ENCODE data around the gene CNTLN.

Gene CNTLN

GRCh38 chr9:17185481-17186029 lies 50.7 kb downstream of the CNTLN start:
- no peak overlapping the region for H3K4me3 ChIP-seq (ENCODE audit: low read depth, low read length)
- no peak for TF ChIP-seq CTCF (IDR thresholded peaks at IDR 0.05; ENCODE audit: low read depth, low read length)

GRCh38 chr9:17191082-17191481 lies 56.2 kb downstream of the CNTLN start:
- H3K4me3 ChIP-seq (ENCODE audit: low read depth, low read length) = no peak overlapping the region
- no peak for TF ChIP-seq CTCF (IDR thresholded peaks at IDR 0.05; ENCODE audit: low read depth, low read length)

GRCh38 chr9:17204611-17205152 lies 69.8 kb downstream of the CNTLN start:
- H3K4me3 ChIP-seq (ENCODE audit: low read depth, low read length) = no peak overlapping the region
- TF ChIP-seq CTCF (IDR thresholded peaks at IDR 0.05; ENCODE audit: low read depth, low read length) = no peak

GRCh38 chr9:17216011-17216410 lies 81.2 kb downstream of the CNTLN start:
- no peak for TF ChIP-seq CTCF (IDR thresholded peaks at IDR 0.05; ENCODE audit: low read depth, low read length)
- H3K4me3 ChIP-seq (ENCODE audit: low read depth, low read length) = no peak overlapping the region

- H3K4me3 ChIP-seq (ENCODE audit: low read depth, low read length) = no peak overlapping the region
- TF ChIP-seq CTCF (IDR thresholded peaks at IDR 0.05; ENCODE audit: low read depth, low read length) = no peak
These were observed 81.8 kb downstream of the CNTLN start for GRCh38 chr9:17216646-17217045.

GRCh38 chr9:17217272-17217671 lies 82.4 kb downstream of the CNTLN start:
- TF ChIP-seq CTCF (IDR thresholded peaks at IDR 0.05; ENCODE audit: low read depth, low read length) = no peak

GRCh38 chr9:17219261-17219660 lies 84.4 kb downstream of the CNTLN start:
- H3K4me3 ChIP-seq (ENCODE audit: low read depth, low read length) = no peak overlapping the region
- TF ChIP-seq CTCF (IDR thresholded peaks at IDR 0.05; ENCODE audit: low read depth, low read length) = no peak; the same call in 1 of the 2 replicates

More at GRCh38 chr9:17217272-17217671, 82.4 kb downstream of the CNTLN start:
- H3K4me3 ChIP-seq (ENCODE audit: low read depth, low read length) = no peak overlapping the region

All from WI38 (cell line).